WTC11 (cell line): Measurements from ENCODE around the gene KDM5B. TPM values are rescaled to one million over a fixed set of nuclear protein-coding genes. Genes with fewer than 3 reads are reported as not detected.

Experiments
- ATAC-seq: fragments of 200-7000 bp; cut with Tn5 transposase; 2 replicates; pipeline ENCODE4 v1.10.0; 2021; ENCODE audit warnings: mild to moderate bottlenecking, moderate library complexity
- CTCF ChIA-PET: fragments of 300-600 bp; sonication (Branson Sonifier 250); formaldehyde crosslinking; loops from one replicate; lab custom pipeline; 2021; ENCODE audit warnings: antibody characterized with exemption; lab: Charles Lee
- POLR2A ChIA-PET: fragments of 350-600 bp; sonication (Branson Sonifier 250); formaldehyde crosslinking; loops from one replicate; lab custom pipeline; 2021; ENCODE audit warnings: antibody characterized with exemption; lab: Charles Lee
- DNase-seq: peaks from one replicate; pipeline ENCODE4 v3.0.0; 2021; ENCODE audit warnings: low spot score
- H3K27ac Mint-ChIP-seq: 2 replicates; pipeline ENCODE4 v1.8.0; 2021; ENCODE audit warnings: mixed read lengths
- H3K27me3 Mint-ChIP-seq: 2 replicates; pipeline ENCODE4 v1.8.0; 2021; ENCODE audit warnings: low read depth, mild to moderate bottlenecking, moderate library complexity, mixed read lengths
- H3K36me3 Mint-ChIP-seq: 2 replicates; pipeline ENCODE4 v1.8.0; 2021; ENCODE audit warnings: mixed read lengths
- H3K4me1 Mint-ChIP-seq: 2 replicates; pipeline ENCODE4 v1.8.0; 2022; ENCODE audit warnings: mixed read lengths
- H3K4me3 Mint-ChIP-seq: 2 replicates; pipeline ENCODE4 v1.8.0; 2021; ENCODE audit warnings: mild to moderate bottlenecking, moderate library complexity, mixed read lengths
- H3K9me3 Mint-ChIP-seq: 2 replicates; pipeline ENCODE4 v1.8.0; 2021; ENCODE audit warnings: mixed read lengths
- ARID4B ChIP-seq: sonication (generic); formaldehyde crosslinking; IDR thresholded peaks from 2 replicates; pipeline ENCODE4 v1.8.0; 2023; ENCODE audit warnings: missing genetic modification reagents, mild to moderate bottlenecking, borderline replicate concordance
- CDX4 ChIP-seq: fragments of 250-450 bp; sonication (Bioruptor Pico); IDR thresholded peaks from 2 replicates; pipeline ENCODE4 v1.9.0; 2021; ENCODE audit warnings: moderate library complexity, mild to moderate bottlenecking, inconsistent platforms, borderline replicate concordance
- CREM ChIP-seq: sonication (generic); formaldehyde crosslinking; IDR thresholded peaks from 2 replicates; pipeline ENCODE4 v1.8.1; 2022; ENCODE audit warnings: mild to moderate bottlenecking, missing genetic modification reagents, moderate library complexity
- FOXK1 ChIP-seq: sonication (generic); formaldehyde crosslinking; IDR thresholded peaks from 2 replicates; pipeline ENCODE4 v1.8.0; 2022; ENCODE audit warnings: mild to moderate bottlenecking, moderate library complexity, missing genetic modification reagents
- GTF2I ChIP-seq: fragments of 250-450 bp; sonication (Bioruptor Pico); conservative IDR thresholded peaks from 2 replicates; pipeline ENCODE4 v1.4.0; 2021; ENCODE audit warnings: mild to moderate bottlenecking
- HMGXB4 ChIP-seq: sonication (generic); formaldehyde crosslinking; IDR thresholded peaks from 2 replicates; pipeline ENCODE4 v1.8.1; 2023; ENCODE audit warnings: mild to moderate bottlenecking, moderate library complexity, missing genetic modification reagents
- MYBL2 ChIP-seq: sonication (generic); formaldehyde crosslinking; IDR thresholded peaks from 2 replicates; pipeline ENCODE4 v1.8.1; 2023; ENCODE audit warnings: mild to moderate bottlenecking, moderate library complexity, missing genetic modification reagents
- NFATC4 ChIP-seq: fragments of 250-450 bp; sonication (Bioruptor Pico); IDR thresholded peaks from 2 replicates; pipeline ENCODE4 v1.9.0; 2021; ENCODE audit warnings: mild to moderate bottlenecking
- RELA ChIP-seq: sonication (generic); formaldehyde crosslinking; IDR thresholded peaks from 2 replicates; pipeline ENCODE4 v1.8.1; 2022; ENCODE audit warnings: missing genetic modification reagents, mild to moderate bottlenecking, borderline replicate concordance
- SP1 ChIP-seq: sonication (generic); formaldehyde crosslinking; conservative IDR thresholded peaks from 2 replicates; pipeline ENCODE4 v1.8.1; 2022; ENCODE audit warnings: missing genetic modification reagents
- TCF7 ChIP-seq: sonication (generic); formaldehyde crosslinking; IDR thresholded peaks from 2 replicates; pipeline ENCODE4 v1.8.0; 2022; ENCODE audit warnings: mild to moderate bottlenecking, low read depth, missing genetic modification reagents, moderate library complexity
- total RNA-seq: library from RNA; stranded (reverse); gene quantifications from 3 replicates; pipeline ENCODE4 v1.2.3, GENCODE V29; 2021
- TF ChIP-seq, protein P1 (sequence below): sonication (generic); formaldehyde crosslinking; IDR thresholded peaks from 2 replicates; pipeline ENCODE4 v1.8.1; 2022; ENCODE audit warnings: low read depth, mild to moderate bottlenecking, moderate library complexity, missing genetic modification reagents, borderline replicate concordance
- TF ChIP-seq, protein P2 (sequence below): fragments of 200-600 bp; IDR thresholded peaks from 2 replicates; pipeline ENCODE4 v1.8.0; 2022; ENCODE audit warnings: antibody characterized with exemption
- TF ChIP-seq, protein P3 (sequence below): sonication (generic); formaldehyde crosslinking; IDR thresholded peaks from 2 replicates; pipeline ENCODE4 v1.8.1; 2023; ENCODE audit warnings: mild to moderate bottlenecking, missing genetic modification reagents, borderline replicate concordance

The KDM5B gene
- total RNA-seq, 1 experiment from 2014 or later = 222 TPM

GRCh38 chr1:202710070-202711045 lies 97.9 kb downstream of the KDM5B start, which contains the start of gene SYT2 (continued):
- peak; percentile 69; the same call in 1 of the 2 replicates for TF ChIP-seq ARID4B
- TF ChIP-seq, protein P1, sequence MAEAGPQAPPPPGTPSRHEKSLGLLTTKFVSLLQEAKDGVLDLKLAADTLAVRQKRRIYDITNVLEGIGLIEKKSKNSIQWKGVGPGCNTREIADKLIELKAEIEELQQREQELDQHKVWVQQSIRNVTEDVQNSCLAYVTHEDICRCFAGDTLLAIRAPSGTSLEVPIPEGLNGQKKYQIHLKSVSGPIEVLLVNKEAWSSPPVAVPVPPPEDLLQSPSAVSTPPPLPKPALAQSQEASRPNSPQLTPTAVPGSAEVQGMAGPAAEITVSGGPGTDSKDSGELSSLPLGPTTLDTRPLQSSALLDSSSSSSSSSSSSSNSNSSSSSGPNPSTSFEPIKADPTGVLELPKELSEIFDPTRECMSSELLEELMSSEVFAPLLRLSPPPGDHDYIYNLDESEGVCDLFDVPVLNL (CRISPR knock-in tag) = no peak
- TF ChIP-seq CDX4 = no peak
- TF ChIP-seq CREM (CRISPR knock-in tag) = no peak; the same call in 1 of the 2 replicates
- TF ChIP-seq, protein P2, sequence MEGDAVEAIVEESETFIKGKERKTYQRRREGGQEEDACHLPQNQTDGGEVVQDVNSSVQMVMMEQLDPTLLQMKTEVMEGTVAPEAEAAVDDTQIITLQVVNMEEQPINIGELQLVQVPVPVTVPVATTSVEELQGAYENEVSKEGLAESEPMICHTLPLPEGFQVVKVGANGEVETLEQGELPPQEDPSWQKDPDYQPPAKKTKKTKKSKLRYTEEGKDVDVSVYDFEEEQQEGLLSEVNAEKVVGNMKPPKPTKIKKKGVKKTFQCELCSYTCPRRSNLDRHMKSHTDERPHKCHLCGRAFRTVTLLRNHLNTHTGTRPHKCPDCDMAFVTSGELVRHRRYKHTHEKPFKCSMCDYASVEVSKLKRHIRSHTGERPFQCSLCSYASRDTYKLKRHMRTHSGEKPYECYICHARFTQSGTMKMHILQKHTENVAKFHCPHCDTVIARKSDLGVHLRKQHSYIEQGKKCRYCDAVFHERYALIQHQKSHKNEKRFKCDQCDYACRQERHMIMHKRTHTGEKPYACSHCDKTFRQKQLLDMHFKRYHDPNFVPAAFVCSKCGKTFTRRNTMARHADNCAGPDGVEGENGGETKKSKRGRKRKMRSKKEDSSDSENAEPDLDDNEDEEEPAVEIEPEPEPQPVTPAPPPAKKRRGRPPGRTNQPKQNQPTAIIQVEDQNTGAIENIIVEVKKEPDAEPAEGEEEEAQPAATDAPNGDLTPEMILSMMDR = no peak
- TF ChIP-seq GTF2I = no peak

GRCh38 chr1:202709276-202710041 lies 98.8 kb downstream of the KDM5B start:
- Mint-ChIP-seq H3K4me3 (peak overlapping the region; percentile 77), H3K36me3 (no peaks in the 10 kb centered on the region), H3K27me3 (peaks cover 31% of the 10 kb centered on the region), H3K9me3 (no peaks in the 10 kb centered on the region), H3K4me1 (peaks cover 36% of the 10 kb centered on the region), H3K27ac (no peak overlapping the region)
- CTCF ChIA-PET = interaction anchor here (0.6 to 5.1 kb wide), 8 partner anchors 10 to 574 kb away, joined by 3 to 76 read pairs (median 7); no protein-coding TSS in a partner anchor
- ATAC-seq (peak; percentile 11), DNase-seq (peak; percentile 28)
- POLR2A ChIA-PET = interaction anchor here (0.7 to 1.8 kb wide), 2 partner anchors 13 to 101 kb away, joined by 3 to 5 read pairs; partner anchors contain the start of gene PCAT6
- TF ChIP-seq NFATC4 (CRISPR knock-in tag) = no peak
- TF ChIP-seq, protein P3, sequence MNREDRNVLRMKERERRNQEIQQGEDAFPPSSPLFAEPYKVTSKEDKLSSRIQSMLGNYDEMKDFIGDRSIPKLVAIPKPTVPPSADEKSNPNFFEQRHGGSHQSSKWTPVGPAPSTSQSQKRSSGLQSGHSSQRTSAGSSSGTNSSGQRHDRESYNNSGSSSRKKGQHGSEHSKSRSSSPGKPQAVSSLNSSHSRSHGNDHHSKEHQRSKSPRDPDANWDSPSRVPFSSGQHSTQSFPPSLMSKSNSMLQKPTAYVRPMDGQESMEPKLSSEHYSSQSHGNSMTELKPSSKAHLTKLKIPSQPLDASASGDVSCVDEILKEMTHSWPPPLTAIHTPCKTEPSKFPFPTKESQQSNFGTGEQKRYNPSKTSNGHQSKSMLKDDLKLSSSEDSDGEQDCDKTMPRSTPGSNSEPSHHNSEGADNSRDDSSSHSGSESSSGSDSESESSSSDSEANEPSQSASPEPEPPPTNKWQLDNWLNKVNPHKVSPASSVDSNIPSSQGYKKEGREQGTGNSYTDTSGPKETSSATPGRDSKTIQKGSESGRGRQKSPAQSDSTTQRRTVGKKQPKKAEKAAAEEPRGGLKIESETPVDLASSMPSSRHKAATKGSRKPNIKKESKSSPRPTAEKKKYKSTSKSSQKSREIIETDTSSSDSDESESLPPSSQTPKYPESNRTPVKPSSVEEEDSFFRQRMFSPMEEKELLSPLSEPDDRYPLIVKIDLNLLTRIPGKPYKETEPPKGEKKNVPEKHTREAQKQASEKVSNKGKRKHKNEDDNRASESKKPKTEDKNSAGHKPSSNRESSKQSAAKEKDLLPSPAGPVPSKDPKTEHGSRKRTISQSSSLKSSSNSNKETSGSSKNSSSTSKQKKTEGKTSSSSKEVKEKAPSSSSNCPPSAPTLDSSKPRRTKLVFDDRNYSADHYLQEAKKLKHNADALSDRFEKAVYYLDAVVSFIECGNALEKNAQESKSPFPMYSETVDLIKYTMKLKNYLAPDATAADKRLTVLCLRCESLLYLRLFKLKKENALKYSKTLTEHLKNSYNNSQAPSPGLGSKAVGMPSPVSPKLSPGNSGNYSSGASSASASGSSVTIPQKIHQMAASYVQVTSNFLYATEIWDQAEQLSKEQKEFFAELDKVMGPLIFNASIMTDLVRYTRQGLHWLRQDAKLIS = no peak
- TF ChIP-seq MYBL2 = no peak
- no peak for TF ChIP-seq FOXK1 (CRISPR knock-in tag)
- TF ChIP-seq TCF7 (CRISPR knock-in tag) = no peak
- TF ChIP-seq CDX4 = no peak
- TF ChIP-seq SP1 (CRISPR knock-in tag) = no peak
- TF ChIP-seq RELA (CRISPR knock-in tag) = no peak
- TF ChIP-seq, protein P2 = no peak
- no peak for TF ChIP-seq HMGXB4 (CRISPR knock-in tag)
